ENCODE data around the gene EDEM3. TPM values are rescaled to one million over a fixed set of nuclear protein-coding genes. Genes with fewer than 3 reads are reported as not detected.

EDEM3 gene
- total and polyA plus RNA-seq, 12 donors, result 7.8 to 26.8 (median 17.8) TPM

- H3K9me3 ChIP-seq, result no peaks in the 10 kb centered on the region
- intact Hi-C loops (cut with DNase I), result loop anchor here in 4 of 10 donors (10.0 kb wide), 3 partner anchors 214 to 624 kb away; no protein-coding TSS in a partner anchor
- H3K36me3 ChIP-seq, result peaks cover 0 to 99% (median 22%) of the 10 kb centered on the region in 9 donors
- H3K27ac ChIP-seq, result no peak overlapping the region
- H3K4me1 ChIP-seq, result peaks cover 0 to 7% (median 0%) of the 10 kb centered on the region in 9 donors
- ATAC-seq, result no peak
- TF ChIP-seq CTCF (IDR thresholded peaks at IDR 0.05), result no peak
- no peak for DNase-seq
- no peaks in the 10 kb centered on the region for H3K27me3 ChIP-seq
- 99 to 100% methylated on average over 1 of the region's 1 CpG for WGBS, 2 donors
- H3K4me3 ChIP-seq, result no peak overlapping the region
Measured at GRCh38 chr1:184698969-184699368, 55.7 kb downstream of the EDEM3 start.

GRCh38 chr1:184698016-184698415, 56.6 kb downstream of the EDEM3 start:
- WGBS, 2 donors, result 79 to 83% methylated on average over 3 of the region's 3 CpGs
- intact Hi-C loops (cut with DNase I), result loop anchor here in 4 of 10 donors (10.0 kb wide), 3 partner anchors 213 to 623 kb away; no protein-coding TSS in a partner anchor
- Histone ChIP-seq H3K9me3 (no peaks in the 10 kb centered on the region), H3K4me1 (peaks cover 0 to 7% (median 0%) of the 10 kb centered on the region in 9 donors), H3K36me3 (peaks cover 0 to 99% (median 29%) of the 10 kb centered on the region in 9 donors), H3K27ac (no peak overlapping the region), H3K27me3 (no peaks in the 10 kb centered on the region), H3K4me3 (no peak overlapping the region)
- DNase-seq (no peak), ATAC-seq (no peak)
- no peak for TF ChIP-seq CTCF (IDR thresholded peaks at IDR 0.05)

GRCh38 chr1:184696403-184696802, 58.3 kb downstream of the EDEM3 start:
- H3K36me3 ChIP-seq, result peaks cover 0 to 96% (median 23%) of the 10 kb centered on the region in 9 donors
- WGBS, 2 donors, result 76 to 90% methylated on average over 3 of the region's 3 CpGs

GRCh38 chr1:184695023-184695422, 59.6 kb downstream of the EDEM3 start:
- intact Hi-C loops (cut with DNase I), result loop anchor here in 4 of 10 donors (10.0 kb wide), 3 partner anchors 210 to 620 kb away; no protein-coding TSS in a partner anchor
- Histone ChIP-seq H3K36me3 (peaks cover 0 to 96% (median 23%) of the 10 kb centered on the region in 9 donors), H3K27me3 (no peaks in the 10 kb centered on the region), H3K27ac (no peak overlapping the region), H3K9me3 (no peaks in the 10 kb centered on the region), H3K4me1 (peaks cover 0 to 4% (median 0%) of the 10 kb centered on the region in 9 donors), H3K4me3 (no peak overlapping the region)
- WGBS, 2 donors, result 73 to 75% methylated on average over 5 of the region's 5 CpGs
- DNase-seq, result no peak
- no peak for TF ChIP-seq CTCF (IDR thresholded peaks at IDR 0.05)
- no peak for ATAC-seq

More at GRCh38 chr1:184696403-184696802, 58.3 kb downstream of the EDEM3 start:
- Histone ChIP-seq H3K27me3 (no peaks in the 10 kb centered on the region), H3K4me3 (no peak overlapping the region), H3K27ac (no peak overlapping the region), H3K4me1 (peaks cover 0 to 3% (median 0%) of the 10 kb centered on the region in 9 donors), H3K9me3 (no peaks in the 10 kb centered on the region)
- intact Hi-C loops (cut with DNase I), result loop anchor here in 4 of 10 donors (10.0 kb wide), 3 partner anchors 212 to 622 kb away; no protein-coding TSS in a partner anchor
- no peak for TF ChIP-seq CTCF (IDR thresholded peaks at IDR 0.05)
- ATAC-seq (no peak), DNase-seq (no peak)
